PFSK-1 (cell line): ENCODE results near the gene AGL.

ENCODE experiments used
- POLR2AphosphoS5 ChIP-seq: IDR thresholded peaks from 2 replicates; pipeline ENCODE4 v1.6.1; 2012; ENCODE audit warnings: low read depth, mild to moderate bottlenecking, control low read depth, low read length, moderate library complexity
- SIN3A ChIP-seq: IDR thresholded peaks from 2 replicates; pipeline ENCODE4 v1.6.1; 2012; ENCODE audit warnings: mild to moderate bottlenecking, low read length, moderate library complexity, borderline replicate concordance; ENCODE audit not compliant: insufficient read depth
- TAF1 ChIP-seq: IDR thresholded peaks from 2 replicates; pipeline ENCODE4 v1.6.1; 2012; ENCODE audit warnings: low read length, control low read depth, borderline replicate concordance; ENCODE audit not compliant: insufficient read depth

DNA sequence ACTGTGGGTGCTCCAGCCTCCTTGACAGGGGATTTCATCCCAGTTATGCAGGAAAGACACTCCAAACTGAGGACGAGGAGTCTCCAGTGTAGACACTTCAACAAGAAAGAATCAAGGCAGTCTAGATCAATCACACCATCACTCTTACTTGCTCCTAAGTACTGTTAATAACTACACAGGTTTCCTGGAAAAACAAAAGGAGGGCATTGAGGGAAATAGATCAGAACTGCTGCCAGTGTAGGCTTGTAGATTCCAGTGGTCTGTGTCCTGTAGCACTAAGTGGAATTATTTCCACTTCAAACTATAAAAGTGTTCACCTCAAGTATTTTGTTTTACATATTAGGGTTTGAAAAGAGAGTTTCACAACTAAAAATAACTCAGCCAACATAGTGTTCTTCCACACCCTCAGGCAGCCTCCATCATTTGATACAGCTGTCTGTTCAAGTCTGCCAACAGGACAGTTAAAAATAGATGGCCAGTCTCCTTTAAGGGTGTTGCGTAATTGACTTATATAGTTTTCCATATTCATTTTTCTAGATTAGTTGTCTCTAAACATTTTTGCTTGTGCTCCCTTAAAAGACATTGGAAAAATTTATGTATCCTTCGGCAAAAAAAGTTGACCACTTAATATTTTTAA, 32.0 kb upstream of the AGL start:
- no peak for TF ChIP-seq TAF1
- no peak for TF ChIP-seq POLR2AphosphoS5
- TF ChIP-seq SIN3A, result no peak
